Fibroblast of villous mesenchyme (primary cell): ENCODE measurements around the gene LRRC4C. TPM values are rescaled to one million over a fixed set of nuclear protein-coding genes. Genes with fewer than 3 reads are reported as not detected.

ENCODE experiments used
- DNase-seq: peaks from one replicate; pipeline ENCODE4 v3.0.0-alpha.2; 2010; ENCODE audit warnings: low read depth
- H3K4me3 ChIP-seq: 2 replicates; pipeline ENCODE4 v1.5.1; 2011; ENCODE audit warnings: low read depth, mild to moderate bottlenecking, low read length
- CTCF ChIP-seq: IDR thresholded peaks from 2 replicates; pipeline ENCODE4 v1.5.1; 2012; ENCODE audit warnings: low read depth, mild to moderate bottlenecking, low read length; ENCODE audit not compliant: insufficient read depth
- total RNA-seq: library from RNA; depleted of rRNA; stranded (reverse); fragments of >200 nt; gene quantifications from 2 replicates; pipeline ENCODE4 v1.2.3, GENCODE V29; 2012

Gene LRRC4C
- total RNA-seq, 1 donor = under 0.01 TPM

DNA sequence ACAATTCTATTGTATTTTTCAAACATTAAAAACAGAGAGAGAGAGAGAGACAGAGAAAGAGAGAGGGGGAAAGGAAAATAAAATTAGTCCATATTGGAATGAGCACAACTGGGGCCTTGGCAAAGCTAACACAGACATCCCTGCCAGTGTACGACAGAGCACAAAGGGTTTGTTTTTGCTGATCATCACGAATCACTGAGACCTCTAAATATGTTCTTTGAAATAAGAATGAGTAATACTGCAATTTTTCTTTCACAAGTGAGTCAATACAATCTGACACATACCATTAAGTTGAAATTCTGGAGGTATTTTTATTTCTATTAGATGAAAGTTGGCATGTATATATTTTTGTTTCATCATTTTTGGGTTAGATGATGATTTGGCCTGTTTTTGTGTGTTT, 27.0 kb upstream of the LRRC4C start:
- no peak for TF ChIP-seq CTCF
- H3K4me3 ChIP-seq = no peak overlapping the region
- no peak for DNase-seq

GRCh38 chr11:41483956-41484355, 24.5 kb upstream of the LRRC4C start:
- H3K4me3 ChIP-seq = no peak overlapping the region
- DNase-seq = no peak
- TF ChIP-seq CTCF = no peak

- no peak for TF ChIP-seq CTCF
- no peak for DNase-seq
- H3K4me3 ChIP-seq = no peak overlapping the region
These were observed 19.7 kb upstream of the LRRC4C start for GRCh38 chr11:41479179-41479578.

GRCh38 chr11:41461057-41461681, 1.7 kb upstream of the LRRC4C start:
- peak; percentile 1 for DNase-seq
- no peak overlapping the region for H3K4me3 ChIP-seq
- TF ChIP-seq CTCF = peak; percentile 58

DNA sequence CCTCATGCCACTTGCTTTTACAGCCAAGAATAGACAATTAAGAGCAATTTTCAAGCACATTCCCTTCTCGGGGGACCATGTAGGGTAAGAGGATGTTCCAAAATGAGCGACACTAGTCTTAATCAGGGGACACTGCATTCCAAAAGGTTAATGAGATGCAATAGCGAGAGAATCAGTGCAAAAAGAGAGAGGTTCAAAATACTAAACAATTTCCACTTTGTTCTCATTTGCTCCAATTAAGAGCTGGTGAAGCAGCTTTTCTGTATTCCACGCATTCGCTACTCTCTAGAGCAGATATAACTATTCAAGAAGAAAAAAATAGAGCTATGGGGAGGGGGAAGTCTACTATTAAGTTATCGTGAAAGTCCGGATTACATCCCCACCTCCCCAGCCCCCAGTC, 811 bp downstream of the LRRC4C start:
- no peak for TF ChIP-seq CTCF
- DNase-seq = no peak
- H3K4me3 ChIP-seq = no peak overlapping the region

GRCh38 chr11:41458154-41458553, 1.3 kb downstream of the LRRC4C start:
- no peak for TF ChIP-seq CTCF
- no peak overlapping the region for H3K4me3 ChIP-seq
- DNase-seq = no peak

- no peak for TF ChIP-seq CTCF
- no peak overlapping the region for H3K4me3 ChIP-seq
- DNase-seq = no peak
These were observed 2.0 kb downstream of the LRRC4C start for GRCh38 chr11:41457216-41458014.
